Right lobe of liver (tissue), 6 donors: Measurements from ENCODE around the gene SPDYA. TPM values are rescaled to one million over a fixed set of nuclear protein-coding genes. Genes with fewer than 3 reads are reported as not detected.

Source experiments
- ATAC-seq, 4 donors: fragments of 200-7000 bp; cut with Tn5 transposase; one replicate each; pipeline ENCODE4 v1.9.1; 2020; ENCODE audit warnings: mild to moderate bottlenecking in 4 of 4, moderate library complexity in 4 of 4
- DNase-seq, 3 donors: peaks; one replicate each; pipeline ENCODE4 v3.0.0-alpha.2; 2020
- H3K27ac ChIP-seq, 3 donors: fragments of 200-600 bp; one replicate each; pipeline ENCODE4 v1.8.0; 2022
- H3K27me3 ChIP-seq, 2 donors: fragments of 200-600 bp; one replicate each; pipeline ENCODE4 v1.8.0; 2022
- H3K36me3 ChIP-seq, 4 donors: fragments of 200-600 bp; sonication (generic) in 1 of 4; one replicate each; pipeline versions ENCODE4 v1.5.1 to v1.8.0; 2017 to 2022; ENCODE audit warnings: control low read depth in 1 of 4
- H3K4me1 ChIP-seq, 4 donors: fragments of 200-600 bp; sonication (generic) in 1 of 4; one replicate each; pipeline versions ENCODE4 v1.5.1 to v1.8.0; 2017 to 2022; ENCODE audit warnings: control low read depth in 1 of 4
- H3K4me3 ChIP-seq, 3 donors: fragments of 200-600 bp; one replicate each; pipeline ENCODE4 v1.8.0; 2022
- H3K9me3 ChIP-seq, 4 donors: fragments of 200-600 bp; sonication (generic) in 1 of 4; one replicate each; pipeline versions ENCODE4 v1.5.1 to v1.8.0; 2017 to 2022; ENCODE audit warnings: control low read depth in 1 of 4
- POLR2A ChIP-seq: fragments of 450-650 bp; IDR thresholded peaks from one replicate; pipeline ENCODE4 v1.6.1; 2017; ENCODE audit warnings: antibody characterized with exemption, mild to moderate bottlenecking
- WGBS: methylation state at CpG from one replicate; pipeline ENCODE4 v1.1.6; 2018; ENCODE audit warnings: low coverage, low lambda C conversion rate; ENCODE audit not compliant: insufficient coverage; ENCODE audit errors: missing lambda C conversion rate; 5-methylcytosine and 5-hydroxymethylcytosine counted together
- intact Hi-C, 2 donors: fragments of 100-400 bp; cut with DNase I; formaldehyde crosslinking; loops; one replicate each; pipeline versions ENCODE4 v1.11.2 to v1.14.1; 2022
- total RNA-seq, 6 experiments: library from RNA; depleted of rRNA in 2 of 6; stranded (reverse); fragments of >200 nt in 2 of 6; fragmentation: NEBNext Ultra II Directional in 3 of 6; extraction: Animal tissue kit (Norgen Biotek cat#: 25700) in 3 of 6; gene quantifications; one replicate each; pipeline versions ENCODE4 v1.1.0 to v1.2.4, GENCODE V29; 2016 to 2023
- TF ChIP-seq, protein P1 (sequence below), 4 donors: fragments of 200-600 bp in 3 of 4; fragments of 450-650 bp in 1 of 4; IDR thresholded peaks; one replicate each; pipeline versions ENCODE4 v1.5.1 to v1.8.0; 2016 to 2022; ENCODE audit warnings: antibody characterized with exemption in 4 of 4, mild to moderate bottlenecking in 2 of 4
- donor health status: DM: no; HTN: yes; CAD: no.
- donor health status: DM: no; HTN: no; CAD: no.
- donor health status: DM: no; HTN: no; CAD: no.
- donor health status: DM: no; HTN: yes; CAD: no.
- donor health status: DM: no; HTN: yes; CAD: no.

SPDYA gene
- total RNA-seq, 6 experiments from 2014 or later, result 0.15 to 0.55 (median 0.42) TPM; not detected in 1

DNA sequence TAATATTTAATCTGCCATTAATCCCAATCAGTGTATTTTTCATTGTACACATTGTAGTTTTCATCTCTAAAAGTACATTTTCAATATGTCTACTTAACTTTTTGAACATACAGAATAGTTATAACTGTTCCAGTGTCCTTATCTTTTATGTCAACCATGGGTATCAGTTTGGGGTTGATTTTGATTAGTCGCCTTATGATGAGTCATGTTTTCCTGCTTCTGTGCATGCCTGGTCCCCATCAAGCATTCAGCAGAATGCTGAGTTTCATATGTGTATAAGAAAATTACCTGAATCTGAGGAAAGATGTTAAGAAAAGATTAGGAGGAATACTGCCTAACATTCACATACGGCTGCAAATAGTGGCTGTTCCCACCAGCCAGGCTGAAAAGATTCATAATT lies 17.7 kb downstream of the SPDYA start:
- Histone ChIP-seq H3K36me3 (no peaks in the 10 kb centered on the region), H3K4me1 (no peaks in the 10 kb centered on the region), H3K9me3 (no peaks in the 10 kb centered on the region), H3K27ac (no peak overlapping the region), H3K4me3 (no peak overlapping the region), H3K27me3 (no peaks in the 10 kb centered on the region)
- DNase-seq, result no peak
- WGBS, result 77% methylated on average over 2 of the region's 2 CpGs
- TF ChIP-seq POLR2A, result no peak
- TF ChIP-seq, protein P1, sequence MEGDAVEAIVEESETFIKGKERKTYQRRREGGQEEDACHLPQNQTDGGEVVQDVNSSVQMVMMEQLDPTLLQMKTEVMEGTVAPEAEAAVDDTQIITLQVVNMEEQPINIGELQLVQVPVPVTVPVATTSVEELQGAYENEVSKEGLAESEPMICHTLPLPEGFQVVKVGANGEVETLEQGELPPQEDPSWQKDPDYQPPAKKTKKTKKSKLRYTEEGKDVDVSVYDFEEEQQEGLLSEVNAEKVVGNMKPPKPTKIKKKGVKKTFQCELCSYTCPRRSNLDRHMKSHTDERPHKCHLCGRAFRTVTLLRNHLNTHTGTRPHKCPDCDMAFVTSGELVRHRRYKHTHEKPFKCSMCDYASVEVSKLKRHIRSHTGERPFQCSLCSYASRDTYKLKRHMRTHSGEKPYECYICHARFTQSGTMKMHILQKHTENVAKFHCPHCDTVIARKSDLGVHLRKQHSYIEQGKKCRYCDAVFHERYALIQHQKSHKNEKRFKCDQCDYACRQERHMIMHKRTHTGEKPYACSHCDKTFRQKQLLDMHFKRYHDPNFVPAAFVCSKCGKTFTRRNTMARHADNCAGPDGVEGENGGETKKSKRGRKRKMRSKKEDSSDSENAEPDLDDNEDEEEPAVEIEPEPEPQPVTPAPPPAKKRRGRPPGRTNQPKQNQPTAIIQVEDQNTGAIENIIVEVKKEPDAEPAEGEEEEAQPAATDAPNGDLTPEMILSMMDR (IDR thresholded peaks at IDR 0.05), result no peak
- intact Hi-C loops, result no loop called here
- no peak for ATAC-seq

DNA sequence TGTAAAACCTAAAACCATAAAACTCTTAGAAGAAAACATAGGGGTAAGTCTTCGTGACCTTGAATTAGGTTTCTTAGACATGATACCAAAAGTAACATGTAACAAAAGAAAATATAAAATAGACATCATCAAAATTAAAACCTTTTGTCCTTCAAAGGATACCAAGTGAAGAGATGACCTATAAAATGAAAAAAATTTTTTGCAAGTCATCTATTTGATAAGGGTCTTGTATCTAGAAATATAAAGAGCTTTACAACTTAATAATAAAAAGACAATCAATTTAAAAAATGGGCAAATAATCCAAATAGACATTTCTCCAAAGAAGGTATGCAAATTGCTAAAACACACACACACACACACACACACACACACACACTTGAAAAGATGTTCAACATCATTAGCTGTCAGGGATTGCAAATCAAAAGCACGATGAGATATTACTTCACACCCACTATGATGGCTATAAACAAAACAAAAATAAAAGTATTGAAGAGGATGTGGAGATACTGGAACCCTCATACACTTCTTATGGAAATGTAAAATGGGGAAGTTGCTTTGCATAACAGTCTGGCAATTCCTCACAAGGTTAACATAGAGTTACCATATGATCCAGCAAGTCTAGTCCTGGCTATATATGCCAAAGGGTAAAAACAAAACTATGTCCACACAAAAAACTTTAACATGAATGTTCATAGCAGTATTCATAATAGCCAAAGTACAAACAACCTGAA lies 23.3 kb downstream of the SPDYA start:
- Histone ChIP-seq H3K9me3 (no peaks in the 10 kb centered on the region), H3K4me1 (no peaks in the 10 kb centered on the region), H3K27me3 (no peaks in the 10 kb centered on the region), H3K36me3 (no peaks in the 10 kb centered on the region), H3K27ac (no peak overlapping the region), H3K4me3 (no peak overlapping the region)
- no peak for ATAC-seq
- DNase-seq, result no peak
- TF ChIP-seq, protein P1 (IDR thresholded peaks at IDR 0.05), result no peak
- TF ChIP-seq POLR2A, result no peak
- WGBS, result 74% methylated on average over 2 of the region's 2 CpGs
- intact Hi-C loops, result no loop called here

DNA sequence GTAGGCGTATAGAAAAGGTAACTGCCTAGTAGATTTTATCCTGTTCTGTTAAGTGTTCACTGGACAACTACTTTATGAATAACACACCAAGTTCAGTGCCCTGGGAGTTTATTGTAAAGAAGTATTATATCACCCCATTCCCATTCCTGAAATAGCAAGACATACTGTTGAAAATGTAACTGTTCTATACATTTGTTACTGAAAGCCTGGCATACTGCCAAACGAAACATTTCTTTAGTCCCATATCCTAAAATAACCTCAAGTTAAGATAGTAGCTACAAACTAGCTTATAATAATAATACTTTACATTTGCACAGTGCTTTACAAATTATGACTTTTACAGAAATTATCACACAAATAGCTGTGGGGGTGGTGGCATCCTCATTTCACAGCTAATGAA lies 25.1 kb downstream of the SPDYA start:
- intact Hi-C loops, result no loop called here
- H3K9me3 ChIP-seq, result no peaks in the 10 kb centered on the region
- no peaks in the 10 kb centered on the region for H3K27me3 ChIP-seq
- no peaks in the 10 kb centered on the region for H3K36me3 ChIP-seq
- TF ChIP-seq, protein P1 (IDR thresholded peaks at IDR 0.05), result no peak
- TF ChIP-seq POLR2A, result no peak
- no peak overlapping the region for H3K4me3 ChIP-seq
- ATAC-seq (no peak), DNase-seq (no peak)
- no peak overlapping the region for H3K27ac ChIP-seq
- WGBS, result 61% methylated on average over 2 of the region's 2 CpGs
- H3K4me1 ChIP-seq, result no peaks in the 10 kb centered on the region

DNA sequence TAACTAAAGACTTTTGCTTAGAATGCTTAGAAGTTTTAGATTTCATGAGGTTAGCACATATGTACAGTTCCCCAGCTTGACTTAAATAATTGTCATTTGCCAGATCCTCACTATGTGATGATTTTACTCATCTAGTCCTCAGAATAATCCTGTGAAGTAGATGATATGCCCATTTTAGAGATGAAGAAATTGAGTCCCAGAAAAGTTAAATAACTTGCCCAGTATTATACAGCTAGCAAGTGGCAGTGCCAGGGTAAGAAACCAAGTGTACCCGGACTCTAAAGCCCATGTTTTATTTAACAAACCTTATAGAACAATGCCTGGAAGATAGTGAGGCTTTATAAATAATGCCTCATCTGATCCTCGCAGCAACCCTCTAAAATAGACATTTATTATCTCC lies 28.3 kb downstream of the SPDYA start:
- no peaks in the 10 kb centered on the region for H3K9me3 ChIP-seq
- no peak overlapping the region for H3K27ac ChIP-seq
- no peak for TF ChIP-seq POLR2A
- TF ChIP-seq, protein P1 (IDR thresholded peaks at IDR 0.05), result no peak
- no peaks in the 10 kb centered on the region for H3K27me3 ChIP-seq
- intact Hi-C loops, result no loop called here
- H3K36me3 ChIP-seq, result no peaks in the 10 kb centered on the region
- no peak overlapping the region for H3K4me3 ChIP-seq
- 94% methylated on average over 2 of the region's 2 CpGs for WGBS
- H3K4me1 ChIP-seq, result no peaks in the 10 kb centered on the region
- ATAC-seq (no peak), DNase-seq (no peak)
